ENCODE results near the gene RDH12.
"Not testable (repeated sequence)": the region's sequence is repeated elsewhere in the genome, so short reads cannot be mapped to it uniquely, and the experiment has no call there.

RDH12 gene

DNA sequence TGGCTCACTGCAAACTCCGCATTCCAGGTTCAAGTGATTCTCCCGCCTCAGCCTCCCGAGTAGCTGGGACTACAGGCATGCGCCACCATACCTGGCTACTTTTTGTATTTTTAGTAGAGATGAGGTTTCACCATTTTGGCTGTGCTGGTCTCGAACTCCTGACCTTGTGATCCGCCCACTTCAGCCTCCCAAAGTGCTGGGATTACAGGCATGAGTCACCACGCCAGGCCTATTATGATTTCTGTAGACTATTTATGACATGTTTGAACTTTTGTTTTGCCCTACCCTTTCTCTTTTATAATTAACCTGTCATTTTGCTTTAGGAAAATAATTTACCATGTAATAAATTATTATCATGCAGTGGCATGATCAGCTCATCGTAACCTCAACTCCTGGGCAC is at the start of gene RDH12:
Gene RDH12, plus strand, starts transcription at position 395 of the 400 bp plus-strand sequence. CDS start 20,757 bp downstream, outside the sequence.
- not testable (repeated sequence) for DNase-seq (ENCODE audit: low spot score)

DNA sequence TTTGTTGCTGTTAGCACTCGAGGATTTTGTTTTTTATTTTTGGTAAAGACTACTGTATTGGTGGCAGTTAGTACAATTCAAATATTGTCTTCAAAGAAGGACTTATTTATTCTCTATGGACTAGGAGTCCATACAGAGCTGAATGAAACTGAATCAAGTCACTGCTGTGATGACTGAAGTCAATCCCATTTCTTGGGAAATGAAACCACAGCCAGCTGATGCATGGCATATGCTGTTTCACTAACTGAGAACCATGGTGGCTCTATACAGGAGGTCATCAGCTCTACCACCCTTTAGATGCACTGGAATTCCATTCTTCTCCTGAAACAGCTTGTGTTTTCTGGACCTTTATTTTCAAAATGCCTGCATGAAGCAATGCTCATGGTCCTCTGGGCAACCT is 49.5 kb upstream of the RDH12 start:
- no peak for DNase-seq (ENCODE audit: low spot score)

DNA sequence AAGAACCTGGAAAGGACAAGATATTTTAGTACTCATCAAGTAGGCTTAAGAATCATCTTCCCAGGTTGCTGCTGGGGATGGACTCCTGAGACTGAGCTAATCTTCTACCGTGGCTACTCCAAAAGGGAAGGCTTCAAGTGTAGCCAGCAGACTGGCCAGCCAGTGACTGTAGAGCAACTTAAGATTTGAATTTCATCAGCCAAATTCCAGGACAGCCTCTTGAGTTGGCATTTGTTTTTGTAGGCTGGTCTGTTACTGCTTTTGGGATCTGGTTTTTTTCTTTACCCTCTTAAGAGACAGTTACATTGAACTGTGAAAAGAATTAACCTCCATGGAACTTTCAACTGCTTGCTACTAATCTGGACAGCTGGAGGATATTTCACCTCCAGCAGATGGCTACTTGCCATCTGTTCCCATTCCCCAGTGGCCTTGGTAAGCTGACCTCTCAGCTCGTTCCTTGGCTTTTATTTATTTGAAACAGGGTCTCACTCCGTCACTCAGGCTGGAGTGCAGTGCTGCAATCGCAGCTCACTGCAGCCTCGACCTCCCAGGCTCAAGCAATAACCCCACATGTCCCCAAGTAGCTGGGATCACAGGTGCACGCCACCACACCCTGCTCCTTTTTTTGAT is 47.9 kb upstream of the RDH12 start:
- DNase-seq (ENCODE audit: low spot score): no peak

DNA sequence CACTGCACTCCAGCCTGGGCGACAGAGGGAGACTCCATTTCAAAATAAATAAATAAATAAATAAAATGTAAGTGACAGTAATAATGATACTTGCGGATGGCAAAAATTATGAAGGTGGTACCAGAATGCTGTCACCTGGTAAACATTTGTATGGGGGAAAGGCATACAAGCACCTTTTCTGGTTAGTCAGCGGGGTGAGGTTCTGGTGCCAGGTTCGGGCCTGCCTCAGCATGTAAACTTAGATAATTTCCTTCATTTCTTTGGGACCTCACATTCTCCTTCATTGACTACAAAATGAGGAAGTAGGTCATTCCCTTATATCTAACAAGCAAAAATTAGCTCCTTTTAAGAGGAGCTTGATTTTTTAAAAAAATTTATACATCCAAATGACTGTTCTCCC is 38.1 kb upstream of the RDH12 start:
- no peak for DNase-seq (ENCODE audit: low spot score)

DNA sequence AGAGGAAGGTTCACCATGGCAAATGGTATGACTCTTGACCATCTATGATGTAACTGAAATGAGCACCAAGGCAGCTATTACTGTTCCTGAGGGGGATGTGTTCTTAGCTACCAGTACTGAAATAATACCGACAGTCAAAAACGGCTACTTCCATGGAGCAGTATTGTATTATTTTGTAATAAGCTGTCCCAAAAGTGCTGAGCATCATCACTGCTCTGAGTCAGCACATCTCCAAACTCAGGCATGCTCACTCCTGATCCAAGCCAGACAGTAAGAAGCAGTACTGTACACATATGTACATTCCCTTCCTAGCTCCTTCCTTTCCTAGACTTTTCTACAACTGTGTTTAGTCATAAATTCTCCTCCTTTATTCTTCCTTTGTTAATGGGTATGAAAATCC is 35.8 kb upstream of the RDH12 start:
- DNase-seq (ENCODE audit: low spot score): no peak

DNA sequence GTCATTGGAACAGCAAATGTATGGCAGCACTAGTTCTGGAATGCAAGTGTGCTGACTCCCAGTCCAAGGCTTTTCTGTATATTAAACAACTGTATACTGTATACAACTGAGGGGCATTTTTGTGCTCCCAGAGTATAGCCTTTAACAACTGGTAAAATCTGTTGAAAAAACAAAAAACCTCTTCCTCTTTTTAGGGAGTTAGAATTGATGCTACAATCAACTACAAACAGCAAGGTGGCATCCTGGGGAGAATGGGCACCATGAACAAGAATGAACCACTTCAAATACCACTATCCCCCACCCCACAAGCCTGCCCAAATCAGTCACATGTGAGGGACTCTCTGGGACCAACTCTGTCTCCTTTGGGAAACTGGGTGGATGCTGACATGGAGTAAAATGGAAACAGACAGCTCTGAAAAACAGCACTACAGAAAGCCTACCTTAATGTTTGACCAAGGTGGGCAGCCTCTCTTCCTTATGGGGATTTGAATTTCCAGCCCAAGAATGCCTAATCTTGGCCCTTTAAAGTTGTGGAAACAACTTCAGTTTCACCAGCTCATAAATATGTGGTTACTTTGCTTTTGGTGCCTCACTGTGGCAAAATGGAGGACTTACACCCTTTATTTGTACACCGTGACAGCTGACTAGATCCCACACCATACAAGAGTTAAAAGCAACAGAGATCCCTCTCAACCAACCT is 34.8 kb upstream of the RDH12 start:
- peak; percentile 71 for DNase-seq (ENCODE audit: low spot score)

DNA sequence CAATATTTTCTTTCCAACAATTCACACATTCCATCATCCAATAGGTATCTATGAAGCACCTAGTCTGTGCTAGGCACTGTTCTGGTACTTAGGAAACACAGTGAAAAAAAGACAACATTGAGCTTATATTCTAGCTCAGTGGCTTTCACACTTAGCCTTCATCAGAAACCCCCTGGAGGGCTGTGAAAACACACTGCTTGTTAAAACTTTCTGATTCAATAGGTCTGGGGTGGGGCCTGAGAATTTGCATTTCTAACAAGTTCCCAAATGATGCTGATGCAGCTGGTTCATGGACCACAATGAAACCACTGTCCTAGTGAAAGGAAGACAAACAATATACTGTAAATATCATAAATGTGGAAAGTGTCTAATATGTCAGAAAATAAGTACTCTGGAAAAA is 33.1 kb upstream of the RDH12 start:
- DNase-seq (ENCODE audit: low spot score): peak; percentile 31

DNA sequence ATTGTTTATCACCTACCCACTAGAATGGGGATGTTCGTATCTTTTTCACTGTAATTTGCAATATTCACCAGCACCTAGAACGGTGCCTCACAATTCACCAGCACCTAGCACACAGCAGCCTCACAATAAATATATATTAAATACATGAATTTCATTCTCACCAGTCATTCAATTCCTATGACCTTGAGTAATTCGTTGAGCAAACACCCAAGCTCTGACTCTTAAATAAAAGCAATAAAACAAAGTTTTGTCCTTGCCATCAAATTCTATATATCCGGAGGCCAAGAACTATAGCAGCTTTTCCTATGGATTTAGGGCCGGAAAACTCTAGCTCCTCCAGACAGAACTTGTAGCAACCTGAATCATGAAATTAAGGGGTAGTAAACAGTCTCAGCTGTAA is 28.2 kb upstream of the RDH12 start:
- DNase-seq (ENCODE audit: low spot score): no peak

DNA sequence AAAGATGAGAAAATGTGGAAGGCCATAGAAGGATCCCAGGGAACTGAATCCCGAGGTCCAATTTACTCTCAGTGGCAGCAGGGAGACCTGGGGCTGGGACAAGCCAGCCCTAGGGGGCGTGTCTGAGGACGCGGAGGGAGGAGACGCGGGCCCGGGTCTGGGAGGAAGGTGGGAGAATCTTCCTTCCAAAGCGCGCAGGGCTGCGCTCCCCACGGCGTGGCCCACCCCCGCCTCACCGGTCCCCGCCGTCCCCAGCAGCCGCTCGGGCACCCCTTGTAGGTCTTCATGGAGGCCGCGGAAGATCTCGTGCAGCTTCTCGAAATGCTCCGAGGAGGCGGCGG is 27.6 kb upstream of the RDH12 start:
- DNase-seq (ENCODE audit: low spot score): peak; percentile 40

DNA sequence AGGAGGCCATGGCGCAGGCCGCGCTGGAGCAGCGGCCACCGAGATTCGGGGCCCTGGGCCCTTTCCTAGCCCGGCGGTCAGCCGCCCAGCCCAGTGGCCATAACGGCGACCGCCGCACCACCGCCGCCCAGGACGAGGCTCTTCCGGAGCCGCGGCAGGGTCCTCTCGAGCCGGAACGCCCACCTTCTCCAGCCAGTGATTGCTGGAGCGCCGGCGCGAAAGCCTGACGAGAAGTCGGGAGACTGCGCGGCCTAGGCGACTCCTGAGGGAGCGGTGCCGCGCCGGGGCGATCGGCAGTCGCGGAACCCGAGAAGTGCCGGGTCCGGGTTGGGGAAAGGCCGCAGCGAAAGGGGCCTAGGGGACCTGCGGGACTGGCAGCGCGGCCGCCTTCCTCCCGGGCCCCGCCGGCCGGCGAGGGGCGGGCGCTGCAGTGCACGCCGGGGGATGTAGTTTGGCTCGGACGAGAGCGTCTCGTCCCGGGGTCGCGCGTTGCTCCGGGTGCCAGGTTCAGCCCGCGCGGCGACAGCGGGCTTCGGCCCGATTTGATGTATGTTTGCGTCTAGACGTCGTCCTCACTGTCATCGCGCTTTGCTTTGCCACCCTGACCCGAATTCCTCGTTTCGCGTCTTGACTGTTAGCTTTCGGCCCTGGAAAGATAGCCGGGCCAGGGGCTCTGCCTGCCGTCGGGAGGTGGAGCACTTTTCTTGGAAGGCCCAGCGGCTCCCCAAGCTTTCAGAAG is 27.0 kb upstream of the RDH12 start, which contains the start of gene VTI1B:
Gene VTI1B, minus strand, starts transcription at position 153 of the 739 bp plus-strand sequence. Its CDS starts 143 bp downstream, at position 10.
- DNase-seq (ENCODE audit: low spot score): peak; percentile 75

DNA sequence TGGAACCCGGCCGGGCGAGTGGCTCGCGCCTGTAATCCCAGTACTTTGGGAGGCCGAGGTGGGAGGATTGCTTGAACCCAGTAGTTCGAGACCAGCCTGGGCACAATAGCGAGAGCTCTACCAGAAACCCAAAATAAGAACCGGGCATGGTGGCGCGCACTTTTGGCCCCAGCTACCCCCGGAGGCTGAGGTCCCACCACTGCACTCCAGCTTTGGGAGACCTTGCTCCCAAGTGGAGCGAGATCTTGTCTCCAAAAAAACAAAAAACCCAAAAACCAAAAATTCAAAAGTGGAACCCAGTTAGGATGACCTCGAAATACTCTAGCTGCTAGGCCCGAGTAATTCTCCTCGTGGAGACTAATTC is 26.5 kb upstream of the RDH12 start:
- DNase-seq (ENCODE audit: low spot score): no peak

DNA sequence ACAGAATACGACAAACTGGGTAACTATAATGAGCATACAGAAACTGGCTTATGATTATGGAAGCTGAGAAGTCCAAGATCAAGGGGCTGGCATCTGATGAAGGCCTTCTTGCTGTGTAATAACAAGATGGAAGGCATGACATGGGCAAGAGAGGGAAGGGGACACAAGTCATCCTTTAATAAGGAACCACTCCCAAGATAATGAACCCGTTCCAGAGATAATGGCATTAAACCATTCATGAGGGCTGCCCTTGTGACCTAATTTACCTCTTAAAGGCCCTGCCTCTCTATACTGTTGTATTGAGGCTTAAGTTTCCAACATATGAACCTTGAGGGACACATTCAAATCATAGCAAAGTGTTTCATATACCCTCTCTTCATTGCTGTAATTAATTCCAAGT is 22.7 kb upstream of the RDH12 start:
- DNase-seq (ENCODE audit: low spot score): no peak

DNA sequence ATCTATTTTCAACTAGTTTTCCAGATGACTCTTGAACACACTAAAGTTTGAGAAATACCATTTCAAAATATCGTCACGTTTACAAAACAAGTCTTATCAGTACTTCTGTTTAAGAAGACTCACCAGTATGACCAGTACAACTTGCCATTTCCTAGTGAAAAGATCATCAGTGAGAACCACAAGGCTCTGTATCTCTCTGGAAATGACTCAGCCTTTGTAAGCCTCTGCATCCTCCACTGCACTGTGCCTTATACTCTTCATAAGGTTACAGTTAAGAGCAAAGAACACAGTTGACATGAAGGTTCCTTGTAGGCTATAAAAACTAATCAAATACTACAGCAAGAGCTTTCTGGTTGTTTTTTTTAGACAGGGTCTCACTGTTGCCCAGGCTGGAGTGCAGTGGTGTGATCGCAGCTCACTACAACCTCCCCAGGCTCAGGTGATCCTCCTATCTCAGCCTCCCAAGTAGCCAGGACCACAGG is 21.5 kb upstream of the RDH12 start:
- DNase-seq (ENCODE audit: low spot score): no peak

DNA sequence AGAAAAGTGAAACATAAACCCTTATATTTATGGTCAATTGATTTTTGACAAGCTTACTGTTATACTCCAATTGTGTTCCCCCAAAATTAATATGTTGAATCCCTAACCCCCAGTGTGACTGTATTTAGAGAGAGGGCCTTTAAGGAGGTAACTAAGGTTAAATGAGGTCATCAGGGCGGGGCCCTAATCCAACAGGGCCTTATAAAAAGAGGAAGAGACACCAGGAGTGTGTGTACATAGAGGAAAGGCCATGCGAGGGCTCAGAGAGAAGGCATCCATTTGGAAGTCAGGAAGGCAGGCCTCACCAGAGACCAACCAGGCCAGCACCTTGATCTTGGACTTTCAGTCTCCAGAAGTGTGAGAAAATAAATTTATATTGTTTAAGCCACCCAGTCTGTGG is 20.7 kb upstream of the RDH12 start:
- DNase-seq (ENCODE audit: low spot score): no peak

DNA sequence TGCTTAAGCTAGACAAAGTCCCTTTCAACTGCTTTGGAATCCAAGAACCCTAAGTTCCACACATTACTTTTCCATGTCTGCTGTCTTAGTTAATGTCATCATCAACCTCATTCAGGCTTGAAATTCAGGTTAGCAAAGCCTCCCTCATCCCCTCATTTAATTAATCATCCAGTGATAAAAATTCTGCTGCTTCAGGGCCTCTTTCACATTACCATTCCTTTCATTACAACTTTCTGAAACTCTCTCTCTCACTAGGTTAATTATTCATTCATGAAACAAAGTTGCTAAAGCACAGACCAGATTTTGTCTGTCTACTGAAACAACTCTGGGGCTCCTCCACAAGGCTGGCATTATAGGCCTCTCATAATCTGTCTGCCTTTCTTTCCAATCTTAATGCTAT is 17.8 kb upstream of the RDH12 start:
- DNase-seq (ENCODE audit: low spot score): no peak

DNA sequence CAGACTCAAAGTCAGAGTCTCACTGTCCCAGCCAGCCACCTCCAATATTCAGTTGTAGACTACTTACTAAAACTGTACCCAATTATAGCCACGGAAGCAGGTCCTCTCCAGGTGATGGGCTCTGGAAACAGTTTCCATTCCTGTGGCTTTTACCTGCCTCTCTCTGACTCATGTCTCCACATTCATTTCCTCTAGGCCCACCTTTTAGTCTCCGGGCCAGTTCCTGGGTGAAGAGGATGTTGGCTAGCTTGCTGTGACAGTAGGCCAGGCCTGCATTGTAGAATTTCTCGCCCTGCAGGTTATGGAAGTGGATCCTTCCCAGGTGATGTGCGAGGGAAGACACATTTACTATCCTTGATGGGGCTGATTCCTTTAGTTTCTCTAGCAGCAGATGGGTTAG is 11.7 kb upstream of the RDH12 start:
- DNase-seq (ENCODE audit: low spot score): no peak

DNA sequence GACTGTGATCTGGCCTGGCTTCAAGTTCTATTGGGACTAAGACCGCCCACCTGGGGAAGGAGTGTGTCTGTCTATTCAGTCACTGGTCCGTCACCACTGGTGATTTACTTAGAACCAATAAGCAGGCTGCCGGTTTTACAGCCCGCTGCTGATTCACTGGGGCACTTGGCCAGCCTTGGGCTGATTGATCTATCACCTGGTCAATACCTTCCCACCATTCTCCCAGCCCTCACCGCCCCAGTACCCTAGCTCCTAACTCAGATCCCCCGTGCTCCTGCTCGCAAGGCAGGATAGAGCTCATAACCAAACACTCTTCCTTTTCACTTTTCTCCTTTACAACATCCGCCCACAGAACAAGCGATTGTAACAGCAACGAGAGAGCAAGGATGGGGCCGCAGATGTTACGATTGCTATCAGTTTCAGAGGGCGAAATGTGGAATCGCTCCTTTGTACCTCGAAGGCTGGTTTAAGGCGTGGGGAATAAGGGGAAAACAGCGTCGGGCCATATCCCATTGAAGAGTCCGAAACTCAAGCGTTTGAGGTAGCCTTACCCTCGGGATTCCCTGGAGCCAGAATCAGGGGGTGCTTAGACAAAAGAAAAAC is 6.8 kb upstream of the RDH12 start:
- peak; percentile 81 for DNase-seq (ENCODE audit: low spot score)

DNA sequence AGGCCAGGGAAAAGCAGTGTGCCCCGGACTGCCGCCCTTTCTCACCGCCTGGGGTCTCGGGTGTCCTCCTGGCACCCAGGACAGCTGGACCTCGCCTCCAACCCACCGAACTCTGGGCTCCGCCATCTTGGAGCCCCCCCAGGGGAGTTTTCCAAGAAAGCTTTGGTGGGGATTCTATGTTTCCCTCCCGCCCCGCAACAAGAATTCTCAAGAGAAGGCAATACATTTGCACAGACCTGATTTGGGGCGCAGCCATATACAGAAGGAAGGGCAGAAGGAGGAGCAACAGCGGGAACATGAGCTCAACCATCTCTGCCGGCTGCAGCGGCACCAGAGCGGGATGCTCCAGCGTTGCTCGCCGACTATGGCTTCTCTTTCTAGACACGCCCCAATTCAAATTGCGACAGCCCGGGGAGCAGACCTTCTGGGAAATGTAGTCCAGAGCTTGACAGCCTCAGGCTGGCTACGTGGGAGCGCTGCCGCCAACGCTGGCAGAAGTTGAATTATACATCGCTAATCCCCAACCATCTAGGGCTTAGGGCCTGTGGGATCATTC is 6.2 kb upstream of the RDH12 start, which contains the start of gene RDH11:
Gene RDH11, minus strand, starts transcription at position 371 of the 556 bp plus-strand sequence. Its CDS starts 61 bp downstream, at position 310.
- peak; percentile 89 for DNase-seq (ENCODE audit: low spot score)

DNA sequence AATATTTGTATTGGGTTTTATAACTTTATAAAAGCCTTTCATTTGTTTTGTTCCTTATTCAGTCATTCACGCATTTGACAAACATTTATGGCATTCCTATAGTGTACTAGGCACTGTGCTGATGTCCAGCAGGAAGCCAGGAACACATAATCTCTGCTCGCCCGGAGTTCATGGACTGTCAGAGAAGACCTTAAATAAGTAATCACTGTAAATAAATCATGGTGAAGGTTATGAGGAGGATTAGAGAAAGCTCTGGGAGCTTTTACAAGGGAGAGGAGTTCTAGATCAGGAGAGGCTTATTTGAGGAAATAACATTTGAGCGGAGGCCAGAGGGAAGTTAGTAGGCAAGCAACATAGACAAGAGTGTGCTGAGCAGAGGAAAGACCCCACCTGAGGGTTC is 4.7 kb upstream of the RDH12 start:
- DNase-seq (ENCODE audit: low spot score): no peak

DNA sequence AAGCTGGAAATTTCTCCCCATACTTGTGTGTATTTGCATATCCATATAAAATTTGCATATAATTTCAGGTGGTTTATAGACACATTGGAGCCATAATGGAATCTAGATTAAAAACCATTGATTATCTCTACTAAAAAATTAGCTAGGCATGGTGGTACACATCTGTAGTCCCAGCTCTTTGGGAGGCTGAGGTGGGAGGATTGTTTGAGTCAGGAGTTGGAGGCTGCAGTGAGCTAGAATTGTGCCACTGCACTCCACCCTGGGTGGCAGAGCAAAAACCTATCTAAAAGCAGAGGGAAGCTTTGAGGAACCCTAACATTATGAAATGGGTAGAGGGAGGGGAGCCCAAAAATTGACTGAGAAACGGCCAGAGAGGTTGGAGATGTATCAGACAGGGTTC is 3.5 kb upstream of the RDH12 start:
- no peak for DNase-seq (ENCODE audit: low spot score)

DNA sequence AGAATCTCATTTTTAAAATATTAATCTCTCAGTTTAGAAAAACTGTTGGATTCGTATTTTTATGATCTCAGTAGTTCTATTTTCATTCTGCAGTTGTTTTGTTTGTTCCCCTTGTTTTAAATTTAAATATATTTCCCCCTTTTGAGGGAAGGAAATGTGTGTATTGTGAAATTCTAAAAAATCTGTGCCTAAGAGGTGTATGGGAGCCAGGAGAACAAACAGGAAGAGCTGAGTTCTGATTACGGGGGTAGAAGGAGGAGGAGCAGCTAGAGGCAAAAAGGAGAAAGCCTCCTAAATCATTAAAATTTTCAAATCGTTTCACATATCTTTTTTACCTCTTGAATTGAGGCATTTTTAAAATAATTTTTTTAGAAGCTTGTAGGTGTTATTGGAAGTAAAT is 2.3 kb downstream of the RDH12 start:
- DNase-seq (ENCODE audit: low spot score): no peak

DNA sequence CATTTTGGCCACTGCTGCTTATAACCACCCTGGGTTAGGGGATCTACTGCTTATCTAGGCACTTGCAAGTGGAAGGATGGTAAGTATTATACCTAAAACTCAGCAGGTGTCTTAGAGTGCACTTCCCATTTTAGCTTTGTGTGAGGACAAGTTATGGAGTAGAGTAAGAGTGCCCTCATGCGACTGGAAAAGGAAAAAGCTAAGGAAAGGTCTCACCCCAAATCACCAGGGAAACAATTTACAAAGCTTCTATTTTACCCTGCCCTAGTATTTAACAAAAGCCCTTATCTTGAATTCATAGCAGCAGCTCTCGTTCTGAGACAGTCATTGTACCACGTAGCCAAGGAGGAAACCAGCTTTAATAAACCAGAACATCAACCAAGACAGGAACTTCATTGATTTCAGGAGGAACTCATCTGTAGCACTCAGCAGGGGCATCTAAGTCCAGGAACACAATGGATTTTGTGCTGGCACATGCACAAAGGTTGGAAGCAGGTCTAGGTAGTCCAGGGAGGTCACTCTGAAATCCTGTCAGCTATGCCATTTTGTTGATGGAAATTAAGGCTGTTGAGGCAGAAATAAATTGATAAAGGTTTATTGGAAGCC is 2.9 kb downstream of the RDH12 start:
- DNase-seq (ENCODE audit: low spot score): peak; percentile 60
